Stimulated activated memory B cell treated with anti-CD40 and anti-IgM and Interleukin-4, amounts not matched to agents 10 μg/mL and 1 μg/mL and 100 μg/mL, for 72 hours (primary cell): ENCODE results near the gene DECR2.

Experiments used
- ATAC-seq: fragments of 150-1000 bp; cut with Tn5 transposase; 2 replicates; pipeline ENCODE4 v1.10.0; 2021
- H3K27ac Mint-ChIP-seq: one replicate; pipeline ENCODE4 v1.8.0; 2022; ENCODE audit warnings: mild to moderate bottlenecking, mixed read lengths
- H3K27me3 Mint-ChIP-seq: one replicate; pipeline ENCODE4 v1.8.0; 2022; ENCODE audit warnings: mixed read lengths
- H3K36me3 Mint-ChIP-seq: one replicate; pipeline ENCODE4 v1.8.0; 2022; ENCODE audit warnings: mixed read lengths
- H3K4me1 Mint-ChIP-seq: one replicate; pipeline ENCODE4 v1.8.0; 2022; ENCODE audit warnings: mixed read lengths
- H3K4me3 Mint-ChIP-seq: one replicate; pipeline ENCODE4 v1.8.0; 2022; ENCODE audit warnings: mild to moderate bottlenecking, moderate library complexity, mixed read lengths
- H3K9me3 Mint-ChIP-seq: one replicate; pipeline ENCODE4 v1.8.0; 2022; ENCODE audit warnings: mixed read lengths

The DECR2 gene

GRCh38 chr16:363110-363765 lies 38.4 kb upstream of the DECR2 start:
- H3K9me3 Mint-ChIP-seq = no peaks in the 10 kb centered on the region
- H3K27ac Mint-ChIP-seq = no peak overlapping the region
- peaks cover 15% of the 10 kb centered on the region for H3K36me3 Mint-ChIP-seq
- H3K4me1 Mint-ChIP-seq = peaks cover 9% of the 10 kb centered on the region
- no peak for ATAC-seq
- H3K4me3 Mint-ChIP-seq = no peak overlapping the region
- H3K27me3 Mint-ChIP-seq = peaks cover 36% of the 10 kb centered on the region

GRCh38 chr16:363766-364490 lies 37.8 kb upstream of the DECR2 start:
- ATAC-seq = no peak
- peaks cover 22% of the 10 kb centered on the region for H3K36me3 Mint-ChIP-seq
- H3K4me3 Mint-ChIP-seq = no peak overlapping the region
- no peaks in the 10 kb centered on the region for H3K9me3 Mint-ChIP-seq
- peaks cover 36% of the 10 kb centered on the region for H3K27me3 Mint-ChIP-seq
- peaks cover 9% of the 10 kb centered on the region for H3K4me1 Mint-ChIP-seq
- no peak overlapping the region for H3K27ac Mint-ChIP-seq

- no peaks in the 10 kb centered on the region for H3K9me3 Mint-ChIP-seq
- no peak overlapping the region for H3K27ac Mint-ChIP-seq
- peaks cover 18% of the 10 kb centered on the region for H3K4me1 Mint-ChIP-seq
- H3K36me3 Mint-ChIP-seq = peaks cover 24% of the 10 kb centered on the region
- no peak for ATAC-seq
- H3K27me3 Mint-ChIP-seq = peaks cover 36% of the 10 kb centered on the region
- no peak overlapping the region for H3K4me3 Mint-ChIP-seq
These were observed 36.8 kb upstream of the DECR2 start for GRCh38 chr16:364595-365491.

- no peak overlapping the region for H3K27ac Mint-ChIP-seq
- no peak for ATAC-seq
These were observed 35.2 kb upstream of the DECR2 start for GRCh38 chr16:366476-366875.

GRCh38 chr16:367333-367903 lies 34.3 kb upstream of the DECR2 start:
- no peak overlapping the region for H3K27ac Mint-ChIP-seq

More at GRCh38 chr16:366476-366875, 35.2 kb upstream of the DECR2 start:
- Mint-ChIP-seq H3K9me3 (no peaks in the 10 kb centered on the region), H3K36me3 (peaks cover 30% of the 10 kb centered on the region), H3K27me3 (peaks cover 29% of the 10 kb centered on the region), H3K4me1 (peaks cover 30% of the 10 kb centered on the region), H3K4me3 (no peak overlapping the region)

GRCh38 chr16:368388-369158 lies 33.1 kb upstream of the DECR2 start:
- H3K27me3 Mint-ChIP-seq = peaks cover 12% of the 10 kb centered on the region
- peaks cover 27% of the 10 kb centered on the region for H3K4me1 Mint-ChIP-seq
- no peak overlapping the region for H3K27ac Mint-ChIP-seq
- ATAC-seq = no peak
- H3K4me3 Mint-ChIP-seq = no peak overlapping the region
- no peaks in the 10 kb centered on the region for H3K9me3 Mint-ChIP-seq
- H3K36me3 Mint-ChIP-seq = peaks cover 44% of the 10 kb centered on the region

More at GRCh38 chr16:367333-367903, 34.3 kb upstream of the DECR2 start:
- Mint-ChIP-seq H3K9me3 (no peaks in the 10 kb centered on the region), H3K4me1 (peaks cover 29% of the 10 kb centered on the region), H3K4me3 (no peak overlapping the region), H3K27me3 (peaks cover 20% of the 10 kb centered on the region), H3K36me3 (peaks cover 39% of the 10 kb centered on the region)
- no peak for ATAC-seq

GRCh38 chr16:369275-369865 lies 32.3 kb upstream of the DECR2 start:
- Mint-ChIP-seq H3K9me3 (no peaks in the 10 kb centered on the region), H3K4me3 (peak overlapping the region; percentile 70), H3K27ac (peak overlapping the region; percentile 95), H3K27me3 (peaks cover 4% of the 10 kb centered on the region), H3K4me1 (peaks cover 27% of the 10 kb centered on the region), H3K36me3 (peaks cover 50% of the 10 kb centered on the region)
- no peak for ATAC-seq

- no peaks in the 10 kb centered on the region for H3K9me3 Mint-ChIP-seq
- H3K27me3 Mint-ChIP-seq = no peaks in the 10 kb centered on the region
- no peak for ATAC-seq
- H3K27ac Mint-ChIP-seq = peak overlapping the region; percentile 95
- H3K36me3 Mint-ChIP-seq = peaks cover 50% of the 10 kb centered on the region
- peak overlapping the region; percentile 96 for H3K4me3 Mint-ChIP-seq
- H3K4me1 Mint-ChIP-seq = peaks cover 27% of the 10 kb centered on the region
These were observed 31.7 kb upstream of the DECR2 start for GRCh38 chr16:369866-370436.

GRCh38 chr16:370443-370842 lies 31.2 kb upstream of the DECR2 start, which contains the start of gene MRPL28:
MRPL28 (minus strand) TSS chr16:370538; CDS start chr16:370218, 320 bp downstream.
- ATAC-seq = peak; percentile 96
- Mint-ChIP-seq H3K36me3 (peaks cover 50% of the 10 kb centered on the region), H3K4me1 (peaks cover 27% of the 10 kb centered on the region), H3K9me3 (no peaks in the 10 kb centered on the region), H3K27me3 (no peaks in the 10 kb centered on the region), H3K27ac (peak within 1 kb of the TSS; percentile 95), H3K4me3 (peak within 1 kb of the TSS; percentile 96)

GRCh38 chr16:370979-371514 lies 30.6 kb upstream of the DECR2 start:
- no peak for ATAC-seq
- H3K27me3 Mint-ChIP-seq = no peaks in the 10 kb centered on the region
- H3K4me1 Mint-ChIP-seq = peaks cover 27% of the 10 kb centered on the region
- no peaks in the 10 kb centered on the region for H3K9me3 Mint-ChIP-seq
- peak overlapping the region; percentile 96 for H3K4me3 Mint-ChIP-seq
- H3K27ac Mint-ChIP-seq = peak overlapping the region; percentile 95
- peaks cover 50% of the 10 kb centered on the region for H3K36me3 Mint-ChIP-seq

GRCh38 chr16:371515-372301 lies 30.0 kb upstream of the DECR2 start:
- Mint-ChIP-seq H3K27me3 (no peaks in the 10 kb centered on the region), H3K27ac (no peak overlapping the region), H3K9me3 (no peaks in the 10 kb centered on the region), H3K4me3 (no peak overlapping the region), H3K36me3 (peaks cover 47% of the 10 kb centered on the region), H3K4me1 (peaks cover 27% of the 10 kb centered on the region)
- ATAC-seq = no peak

GRCh38 chr16:372302-372983 lies 29.2 kb upstream of the DECR2 start:
- Mint-ChIP-seq H3K27ac (no peak overlapping the region), H3K9me3 (no peaks in the 10 kb centered on the region), H3K4me1 (peaks cover 27% of the 10 kb centered on the region), H3K36me3 (peaks cover 40% of the 10 kb centered on the region), H3K4me3 (no peak overlapping the region), H3K27me3 (no peaks in the 10 kb centered on the region)
- ATAC-seq = no peak
